RWPE2 (cell line): ENCODE results near the gene USP31.

Source experiments
- ATAC-seq: fragments of 200-7000 bp; cut with Tn5 transposase; 3 replicates; pipeline ENCODE4 v1.9.1; 2021; ENCODE audit warnings: low read depth
- DNase-seq: peaks from one replicate; pipeline ENCODE4 v3.0.0-alpha.2; 2020; ENCODE audit warnings: low spot score
- H3K27ac ChIP-seq: fragments of 450-650 bp; 2 replicates; pipeline ENCODE4 v1.5.1; 2017; ENCODE audit warnings: mild to moderate bottlenecking; ENCODE audit not compliant: poor library complexity, severe bottlenecking
- H3K27me3 ChIP-seq: fragments of 250-450 bp; sonication (Bioruptor Pico); 2 replicates; pipeline ENCODE4 v1.5.1; 2021; ENCODE audit warnings: mild to moderate bottlenecking, moderate library complexity; ENCODE audit not compliant: insufficient read depth, poor library complexity, severe bottlenecking
- H3K36me3 ChIP-seq: fragments of 250-450 bp; sonication (Bioruptor Pico); 2 replicates; pipeline ENCODE4 v1.5.1; 2020; ENCODE audit warnings: low read depth, mild to moderate bottlenecking, moderate library complexity
- H3K4me1 ChIP-seq: fragments of 250-450 bp; sonication (Bioruptor Pico); 2 replicates; pipeline ENCODE4 v1.5.1; 2021; ENCODE audit warnings: mild to moderate bottlenecking, moderate library complexity; ENCODE audit not compliant: insufficient read depth, poor library complexity, severe bottlenecking
- H3K4me3 ChIP-seq: fragments of 250-450 bp; sonication (Bioruptor Pico); 2 replicates; pipeline ENCODE4 v1.5.1; 2021; ENCODE audit warnings: mild to moderate bottlenecking, moderate library complexity; ENCODE audit not compliant: severe bottlenecking
- H3K9me3 ChIP-seq: fragments of 250-450 bp; sonication (Bioruptor Pico); 2 replicates; pipeline ENCODE4 v1.5.1; 2021; ENCODE audit warnings: mild to moderate bottlenecking, moderate library complexity; ENCODE audit not compliant: severe bottlenecking
- TF ChIP-seq, protein P1 (sequence below): fragments of 450-650 bp; IDR thresholded peaks from one replicate; pipeline ENCODE4 v1.5.1; 2017; ENCODE audit warnings: mild to moderate bottlenecking, moderate library complexity; ENCODE audit not compliant: poor library complexity, severe bottlenecking

USP31 gene

DNA sequence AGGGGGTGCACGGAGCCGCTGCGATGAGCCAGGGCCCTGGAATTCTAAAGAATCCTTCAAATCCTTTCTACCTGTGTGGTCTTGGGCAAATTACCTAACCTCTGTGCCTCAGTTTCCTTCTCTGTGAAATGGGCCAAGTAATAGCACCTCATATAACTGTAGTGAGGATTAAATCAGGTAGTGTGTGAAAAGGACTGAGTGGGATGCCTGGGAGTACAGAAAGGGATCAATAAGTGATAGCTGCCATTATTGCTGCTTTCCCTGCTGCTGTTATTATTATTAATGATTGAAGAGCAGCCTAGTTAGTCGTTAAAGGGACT lies 34.3 kb upstream of the USP31 start:
- H3K27ac ChIP-seq: no peak overlapping the region

DNA sequence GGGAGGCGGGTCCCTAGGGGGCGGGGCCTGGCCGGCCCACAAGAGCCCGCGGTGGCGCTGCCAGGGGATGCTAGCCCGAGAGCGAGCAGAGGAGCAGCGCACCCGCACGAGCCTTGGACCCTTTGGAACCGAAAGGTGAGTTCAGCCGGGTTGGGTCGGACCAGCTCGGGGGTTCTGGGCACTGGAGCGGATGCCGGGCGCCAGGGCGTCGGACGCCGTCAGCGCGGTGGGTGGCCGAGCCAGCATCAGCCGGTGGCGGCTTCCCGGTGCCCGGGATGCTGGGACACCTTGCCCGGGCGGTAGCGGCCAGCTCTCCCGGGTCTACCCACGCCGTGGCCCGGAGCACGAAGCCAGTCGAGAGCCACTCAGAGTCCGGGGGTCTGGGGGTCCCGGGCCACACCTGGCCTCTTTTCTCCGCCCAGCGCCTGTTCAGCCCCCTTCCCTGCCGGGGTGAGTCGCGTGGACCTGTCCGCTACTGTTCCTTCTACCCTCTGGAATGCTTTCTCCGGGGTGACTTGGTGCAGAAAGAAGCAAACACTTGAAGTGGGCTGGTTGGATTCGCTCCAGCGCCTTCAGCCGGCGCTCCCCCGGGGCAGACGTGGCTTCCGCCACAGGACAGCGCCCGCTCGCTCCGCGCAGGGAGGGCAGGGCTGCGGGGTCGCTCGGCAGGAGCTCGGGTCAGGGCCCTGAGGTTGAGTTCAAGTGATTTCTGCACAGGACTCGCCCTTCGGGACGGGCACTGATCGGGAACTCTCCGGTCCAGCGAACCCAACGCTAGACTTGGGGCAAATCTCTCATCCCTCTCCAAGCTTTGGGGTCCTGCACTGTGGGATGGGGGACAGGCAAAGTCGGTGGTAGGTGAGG lies 33.7 kb upstream of the USP31 start, which contains the start of gene SCNN1G:
SCNN1G (plus strand) TSS at position 67 of the 864 bp plus-strand sequence. CDS start 3,527 bp downstream, outside the sequence.
- Histone ChIP-seq H3K9me3 (no peaks in the 10 kb centered on the region), H3K4me3 (peak within 1 kb of the TSS; percentile 33), H3K4me1 (no peaks in the 10 kb centered on the region), H3K36me3 (no peaks in the 10 kb centered on the region), H3K27ac (no peak within 1 kb of the TSS), H3K27me3 (peaks cover 16% of the 10 kb centered on the region)
- ATAC-seq (peak; percentile 53), DNase-seq (no peak)
- TF ChIP-seq, protein P1, sequence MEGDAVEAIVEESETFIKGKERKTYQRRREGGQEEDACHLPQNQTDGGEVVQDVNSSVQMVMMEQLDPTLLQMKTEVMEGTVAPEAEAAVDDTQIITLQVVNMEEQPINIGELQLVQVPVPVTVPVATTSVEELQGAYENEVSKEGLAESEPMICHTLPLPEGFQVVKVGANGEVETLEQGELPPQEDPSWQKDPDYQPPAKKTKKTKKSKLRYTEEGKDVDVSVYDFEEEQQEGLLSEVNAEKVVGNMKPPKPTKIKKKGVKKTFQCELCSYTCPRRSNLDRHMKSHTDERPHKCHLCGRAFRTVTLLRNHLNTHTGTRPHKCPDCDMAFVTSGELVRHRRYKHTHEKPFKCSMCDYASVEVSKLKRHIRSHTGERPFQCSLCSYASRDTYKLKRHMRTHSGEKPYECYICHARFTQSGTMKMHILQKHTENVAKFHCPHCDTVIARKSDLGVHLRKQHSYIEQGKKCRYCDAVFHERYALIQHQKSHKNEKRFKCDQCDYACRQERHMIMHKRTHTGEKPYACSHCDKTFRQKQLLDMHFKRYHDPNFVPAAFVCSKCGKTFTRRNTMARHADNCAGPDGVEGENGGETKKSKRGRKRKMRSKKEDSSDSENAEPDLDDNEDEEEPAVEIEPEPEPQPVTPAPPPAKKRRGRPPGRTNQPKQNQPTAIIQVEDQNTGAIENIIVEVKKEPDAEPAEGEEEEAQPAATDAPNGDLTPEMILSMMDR: peak; percentile 79

More for the DNA sequence above, 34.3 kb upstream of the USP31 start:
- H3K36me3 ChIP-seq: no peaks in the 10 kb centered on the region
- no peaks in the 10 kb centered on the region for H3K4me1 ChIP-seq
- peak overlapping the region; percentile 33 for H3K4me3 ChIP-seq
- ATAC-seq (no peak), DNase-seq (no peak)
- TF ChIP-seq, protein P1: no peak
- peaks cover 16% of the 10 kb centered on the region for H3K27me3 ChIP-seq
- H3K9me3 ChIP-seq: no peaks in the 10 kb centered on the region

DNA sequence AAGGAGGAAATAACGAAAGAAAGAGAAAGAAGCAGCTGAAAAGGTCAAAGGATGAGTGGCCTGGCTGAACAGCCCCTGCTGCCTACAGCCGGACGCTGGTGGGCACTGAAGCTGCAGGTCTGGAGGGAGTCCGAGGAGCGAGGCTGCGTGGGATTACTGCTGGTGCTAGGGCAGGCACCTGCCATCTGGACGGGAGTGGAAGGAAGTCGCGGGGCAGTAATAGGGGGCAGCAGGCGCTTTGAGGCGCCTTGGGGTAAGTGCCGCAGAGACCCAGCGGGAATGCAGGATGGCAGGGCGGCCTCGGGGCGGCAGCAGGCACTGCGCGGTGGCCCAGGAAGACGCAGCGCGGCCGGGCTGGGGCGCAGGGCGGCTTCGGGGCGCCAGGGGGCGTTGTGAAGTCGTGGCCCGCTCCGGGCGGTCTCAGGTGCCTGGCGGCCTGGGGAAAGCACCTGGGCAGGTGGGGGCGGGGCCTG lies 33.0 kb upstream of the USP31 start:
- TF ChIP-seq, protein P1: peak; percentile 98
- Histone ChIP-seq H3K36me3 (no peaks in the 10 kb centered on the region), H3K4me1 (no peaks in the 10 kb centered on the region), H3K9me3 (no peaks in the 10 kb centered on the region), H3K4me3 (peak overlapping the region; percentile 33), H3K27me3 (peaks cover 16% of the 10 kb centered on the region), H3K27ac (no peak overlapping the region)
- DNase-seq: peak; percentile 86
- peak; percentile 98 for ATAC-seq

DNA sequence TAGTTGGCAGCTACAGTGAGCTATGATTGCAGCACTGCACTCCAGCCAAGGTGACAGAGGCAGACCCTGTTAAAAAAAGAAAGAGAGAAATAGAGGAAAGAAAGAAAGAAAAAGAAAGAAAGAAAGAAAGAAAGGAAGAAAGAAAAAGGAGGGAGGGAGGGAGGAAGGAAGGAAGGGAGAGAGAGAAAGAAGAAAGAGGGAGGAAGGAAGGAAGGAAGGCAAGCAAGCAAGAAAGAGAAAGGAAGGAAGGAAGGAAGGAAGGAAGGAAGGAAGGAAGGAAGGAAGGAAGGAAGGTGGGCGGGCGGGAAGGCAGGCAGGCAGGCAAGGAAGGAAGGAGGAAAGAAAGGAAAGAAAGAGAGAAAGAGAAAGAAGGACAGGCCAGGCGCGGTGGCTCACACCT lies 32.3 kb upstream of the USP31 start:
- Histone ChIP-seq H3K27ac (no peak overlapping the region), H3K27me3 (peaks cover 16% of the 10 kb centered on the region), H3K4me3 (no peak overlapping the region), H3K4me1 (no peaks in the 10 kb centered on the region), H3K36me3 (no peaks in the 10 kb centered on the region), H3K9me3 (no peaks in the 10 kb centered on the region)
- TF ChIP-seq, protein P1: no peak
- DNase-seq: no peak
- no peak for ATAC-seq

DNA sequence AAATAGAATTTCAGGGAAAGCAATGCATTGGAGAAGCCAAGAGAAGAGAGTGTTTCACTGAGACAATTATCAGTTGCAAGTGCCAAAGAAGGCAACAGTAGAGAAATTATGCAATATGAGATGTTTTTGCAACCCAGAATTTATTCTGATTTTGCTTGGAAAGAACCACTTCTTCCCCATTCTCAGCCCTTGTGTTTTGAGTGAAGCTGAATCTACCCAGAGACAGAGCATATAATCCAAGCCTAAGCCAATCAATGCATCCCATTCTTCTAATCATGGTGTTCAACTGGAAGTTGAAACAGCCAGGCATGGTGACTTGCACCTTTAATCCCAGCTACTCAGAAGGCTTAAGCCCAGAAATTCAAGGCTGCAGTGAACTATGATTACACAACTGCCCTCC lies 26.4 kb upstream of the USP31 start:
- no peaks in the 10 kb centered on the region for H3K9me3 ChIP-seq
- H3K4me3 ChIP-seq: no peak overlapping the region
- no peak overlapping the region for H3K27ac ChIP-seq
- H3K36me3 ChIP-seq: no peaks in the 10 kb centered on the region
- no peaks in the 10 kb centered on the region for H3K4me1 ChIP-seq
- DNase-seq (no peak), ATAC-seq (no peak)
- no peaks in the 10 kb centered on the region for H3K27me3 ChIP-seq
- TF ChIP-seq, protein P1: no peak
